Stimulated activated CD8-positive, alpha-beta memory T cell treated with anti-CD3 and anti-CD28 coated beads, Interleukin-15, amount 100 ng/mL, for 4 hours (primary cell): ENCODE data around the gene BRINP3.

Experiments
- DNase-seq, 2 donors: peaks; one replicate each; pipeline ENCODE4 v3.0.0-alpha.2; 2020; ENCODE audit warnings: low read depth in 2 of 2

BRINP3 gene

DNA sequence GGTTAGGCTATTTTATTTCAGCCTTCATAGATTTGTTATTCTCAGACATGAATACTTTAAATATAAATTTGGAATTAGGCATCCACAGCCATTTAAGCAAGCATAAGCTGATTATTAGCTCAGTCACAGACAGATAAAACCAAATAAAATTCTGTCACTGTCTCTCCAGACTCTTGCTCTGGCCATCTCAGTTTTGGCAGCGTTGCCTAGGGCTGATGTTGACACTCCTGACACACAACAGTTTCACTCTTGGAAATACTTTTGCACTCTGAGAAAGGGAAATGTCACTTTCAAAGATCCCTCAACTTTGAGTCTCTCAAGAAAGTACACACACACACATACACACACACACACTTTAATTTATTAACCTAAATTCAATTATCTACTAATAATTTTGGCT is 372.7 kb downstream of the BRINP3 start:
- no peak for DNase-seq

DNA sequence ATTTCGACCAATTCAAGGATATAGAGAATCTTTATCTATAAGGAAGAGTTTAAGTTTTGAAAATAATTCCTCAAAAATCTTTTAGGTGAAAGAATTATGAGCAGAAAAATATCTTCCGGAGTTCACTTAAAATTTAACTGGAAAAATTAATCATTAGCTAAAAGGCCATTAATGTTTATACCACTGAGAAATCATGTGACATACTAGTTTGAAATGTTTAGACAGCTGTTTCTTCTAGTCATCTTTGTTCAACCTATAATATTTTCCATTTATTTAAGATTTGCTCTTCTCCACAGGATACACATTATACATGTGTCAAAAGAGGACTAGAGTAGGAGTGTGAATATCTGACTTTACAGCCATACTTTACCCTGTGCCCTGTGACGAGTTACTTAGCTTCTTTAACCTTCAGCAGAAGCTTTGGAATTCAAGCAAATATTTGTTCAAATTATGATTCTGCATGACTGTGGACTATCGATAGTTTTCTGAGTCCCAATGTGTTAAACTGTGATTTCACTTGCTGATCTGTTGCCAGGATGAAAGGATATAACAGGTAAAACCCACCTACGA is 374.8 kb downstream of the BRINP3 start:
- no peak for DNase-seq

DNA sequence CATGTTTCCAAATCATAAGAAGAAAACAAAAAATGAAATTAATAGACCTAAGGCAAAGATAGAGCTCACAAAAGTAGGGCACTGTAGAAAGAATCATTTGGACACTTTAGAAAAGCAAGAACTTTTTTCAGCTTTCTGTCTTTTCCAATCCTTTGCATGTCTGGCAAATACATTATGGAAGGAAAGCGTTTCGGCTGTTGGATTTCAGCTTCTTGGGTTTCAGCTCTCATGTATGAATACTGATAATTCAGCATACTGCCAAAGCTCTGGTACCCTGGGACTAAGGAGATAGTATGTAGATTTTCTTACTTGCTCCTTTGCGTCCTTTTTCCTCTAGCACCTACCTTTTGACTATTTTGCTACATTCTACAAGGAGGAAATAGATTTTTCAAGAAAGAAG is 375.9 kb downstream of the BRINP3 start:
- no peak for DNase-seq

DNA sequence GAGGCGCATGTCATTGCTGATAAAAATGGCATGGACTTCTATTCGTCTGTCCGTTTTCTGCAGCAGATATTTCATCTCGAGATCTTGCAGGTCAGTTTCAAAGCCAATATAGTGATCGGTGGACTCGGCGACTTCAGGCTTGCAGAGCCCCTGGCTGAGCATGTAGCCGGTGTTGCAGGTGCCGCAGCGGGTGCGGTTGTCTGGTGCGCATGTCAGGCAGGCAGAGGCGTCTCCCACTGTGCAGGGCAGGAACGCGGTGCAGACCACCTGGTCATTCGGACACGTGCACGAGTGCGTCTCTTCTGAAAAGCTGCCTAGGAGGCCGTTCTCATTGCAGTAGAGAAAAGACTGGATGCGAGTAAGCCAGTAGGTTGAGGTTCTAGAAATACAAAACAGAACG is 378.9 kb downstream of the BRINP3 start:
- DNase-seq = no peak

DNA sequence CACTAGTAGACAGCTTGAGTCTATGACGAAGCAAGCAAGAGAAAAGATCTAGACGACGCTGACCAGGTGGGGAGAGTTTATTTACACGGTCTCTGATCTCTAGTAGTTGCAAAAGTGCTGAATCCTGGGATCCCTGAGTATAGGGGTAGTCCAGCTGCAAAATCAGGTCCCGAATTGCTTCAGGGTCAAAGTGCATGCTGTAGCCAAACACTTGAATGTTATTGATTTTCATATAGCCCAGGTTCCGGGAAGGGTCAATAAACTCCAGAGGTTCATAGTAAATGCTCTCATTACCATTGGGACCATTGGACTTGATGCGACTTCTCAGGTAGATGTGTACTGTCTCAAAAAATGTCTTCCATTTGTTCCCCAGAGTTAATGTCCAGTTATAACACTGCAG is 379.6 kb downstream of the BRINP3 start:
- DNase-seq = no peak

DNA sequence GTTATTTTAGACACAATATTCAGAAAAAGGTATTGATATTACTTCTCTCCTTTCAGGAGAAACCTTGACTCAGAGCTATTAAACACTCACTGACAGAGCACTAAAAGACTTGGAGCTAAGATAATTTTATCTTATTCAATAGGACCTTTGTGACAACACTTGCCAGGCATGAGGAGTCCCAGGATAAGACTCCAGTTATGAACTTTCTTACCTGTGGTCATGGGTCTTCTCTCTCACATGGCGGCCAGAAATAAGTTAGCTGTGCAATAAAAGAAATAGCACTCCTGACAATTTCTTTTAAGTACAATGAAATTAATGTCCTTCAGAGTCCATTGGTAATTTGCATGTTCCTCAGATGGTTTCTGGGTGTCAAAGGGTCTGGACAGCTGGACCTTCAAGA is 382.1 kb downstream of the BRINP3 start:
- no peak for DNase-seq

DNA sequence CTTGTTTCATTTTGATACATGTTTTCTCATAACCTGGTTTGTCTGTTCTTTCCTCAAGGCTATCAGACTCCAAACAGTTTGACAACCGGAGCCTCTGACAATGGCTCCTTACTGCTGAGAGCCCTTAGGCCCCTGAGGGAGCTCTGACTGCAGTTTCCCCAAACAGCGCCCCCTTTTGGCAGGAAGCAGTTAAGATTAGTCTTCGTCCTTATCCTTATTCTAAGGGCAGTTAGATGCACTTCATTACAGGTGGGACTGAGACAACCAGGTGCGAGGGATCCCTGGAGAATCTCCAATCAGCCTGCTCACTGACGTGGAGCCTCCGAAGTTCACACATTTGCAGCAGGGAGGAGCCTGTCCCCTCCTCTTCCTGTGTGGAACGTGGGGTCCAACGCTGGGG is 393.1 kb downstream of the BRINP3 start:
- no peak for DNase-seq

DNA sequence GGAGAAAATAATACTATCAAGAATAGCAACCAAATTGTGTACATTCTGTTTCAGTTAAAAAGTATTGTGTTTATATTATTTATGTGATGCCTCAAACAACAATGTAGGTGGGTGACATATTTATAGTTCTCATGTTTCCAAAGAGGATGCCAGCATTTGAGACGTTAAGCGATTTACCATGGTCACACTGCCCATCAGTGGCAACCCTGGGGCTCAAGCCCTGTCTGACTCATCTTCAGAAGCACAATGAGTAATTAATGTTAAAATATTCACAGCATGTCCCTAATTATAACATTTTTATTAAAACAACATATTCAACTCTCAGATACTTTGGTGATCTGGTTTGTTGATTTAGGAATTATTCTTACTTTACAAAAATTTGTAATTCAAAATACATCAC is 409.4 kb downstream of the BRINP3 start:
- no peak for DNase-seq

DNA sequence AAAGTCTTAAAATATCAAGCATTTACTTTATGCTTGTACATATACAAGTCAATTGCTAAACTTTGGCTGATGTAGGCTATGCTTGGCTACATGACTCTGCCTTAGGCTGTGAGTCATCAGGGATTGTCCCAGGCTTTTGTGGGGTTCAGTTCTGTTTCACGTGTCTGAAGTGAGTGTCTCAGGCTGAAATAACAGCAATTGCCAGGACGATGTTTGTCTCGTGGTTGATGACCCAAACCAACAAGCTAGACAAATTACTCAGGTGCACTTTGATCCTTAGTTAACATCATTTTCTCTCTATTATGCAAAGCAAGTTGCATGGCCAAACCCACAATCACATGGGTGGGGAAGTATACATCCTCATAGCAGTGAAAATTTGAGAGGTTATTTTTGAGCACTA is 410.1 kb downstream of the BRINP3 start:
- no peak for DNase-seq

DNA sequence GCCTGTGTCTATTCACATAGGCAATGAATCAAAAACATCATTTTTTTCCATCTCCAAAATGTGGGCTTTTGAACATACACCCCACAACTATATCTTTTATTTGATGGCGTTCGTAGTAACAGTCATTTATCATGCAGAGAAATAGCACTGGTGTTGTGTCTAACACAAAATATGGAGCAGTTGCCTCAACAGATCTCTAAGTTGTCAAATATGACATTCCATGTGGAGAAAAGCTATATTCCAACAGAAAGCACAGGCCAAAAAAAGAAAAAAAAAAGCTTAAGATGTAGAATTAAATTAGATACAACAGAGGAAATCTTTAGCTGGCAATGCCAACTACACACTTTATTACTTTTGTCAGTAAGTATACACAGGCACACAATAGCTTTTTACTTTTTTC is 411.7 kb downstream of the BRINP3 start:
- no peak for DNase-seq

DNA sequence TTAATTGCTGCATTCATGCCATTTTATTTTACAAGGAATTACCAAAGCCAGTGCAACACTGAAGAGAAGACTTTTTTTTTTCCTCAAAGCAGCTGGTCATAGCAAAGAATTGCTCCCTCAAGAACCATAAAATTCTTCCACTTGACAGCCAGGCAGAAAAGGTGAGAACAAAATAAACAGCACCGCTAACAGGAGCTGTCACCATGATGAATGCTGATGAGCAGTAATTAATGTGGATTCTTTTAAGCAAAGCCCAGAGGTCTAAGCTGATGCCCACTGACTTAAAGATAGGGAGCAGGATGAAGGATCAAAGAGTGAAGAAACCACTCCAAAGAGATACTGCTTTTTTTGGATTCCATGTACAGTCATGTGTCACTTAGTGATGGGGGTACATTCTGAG is 428.4 kb downstream of the BRINP3 start:
- no peak for DNase-seq
